B cell (primary cell): ENCODE results near the gene CTRB2.

ENCODE experiments used
- EZH2 ChIP-seq: IDR thresholded peaks from 2 replicates; pipeline ENCODE4 v1.6.1; 2012; ENCODE audit warnings: borderline replicate concordance, low read depth, mild to moderate bottlenecking, moderate library complexity, low read length; ENCODE audit not compliant: insufficient read depth, poor library complexity, severe bottlenecking
- TF ChIP-seq, protein P1 (sequence below): fragments of 200-600 bp; IDR thresholded peaks from one replicate; pipeline ENCODE4 v1.8.0; 2022; ENCODE audit warnings: antibody characterized with exemption, mild to moderate bottlenecking

DNA sequence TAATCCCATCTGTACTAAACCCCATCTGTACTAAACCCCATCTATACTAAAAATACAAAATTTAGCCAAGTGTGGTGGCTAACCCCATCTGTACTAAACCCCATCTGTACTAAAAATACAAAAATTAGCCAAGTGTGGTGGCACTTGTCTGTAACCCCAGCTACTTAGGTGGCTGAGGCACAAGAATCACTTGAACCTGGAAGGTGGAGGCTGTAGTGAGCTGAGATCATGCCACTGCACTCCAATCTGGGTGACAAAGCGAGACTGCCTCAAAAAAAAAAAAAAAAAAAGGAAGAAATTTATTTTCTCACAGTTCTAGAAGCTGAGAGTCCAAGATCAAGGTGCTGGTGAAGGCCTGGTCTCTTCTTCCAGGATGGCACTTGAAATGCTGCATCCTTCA, 46.6 kb downstream of the CTRB2 start:
- TF ChIP-seq, protein P1, sequence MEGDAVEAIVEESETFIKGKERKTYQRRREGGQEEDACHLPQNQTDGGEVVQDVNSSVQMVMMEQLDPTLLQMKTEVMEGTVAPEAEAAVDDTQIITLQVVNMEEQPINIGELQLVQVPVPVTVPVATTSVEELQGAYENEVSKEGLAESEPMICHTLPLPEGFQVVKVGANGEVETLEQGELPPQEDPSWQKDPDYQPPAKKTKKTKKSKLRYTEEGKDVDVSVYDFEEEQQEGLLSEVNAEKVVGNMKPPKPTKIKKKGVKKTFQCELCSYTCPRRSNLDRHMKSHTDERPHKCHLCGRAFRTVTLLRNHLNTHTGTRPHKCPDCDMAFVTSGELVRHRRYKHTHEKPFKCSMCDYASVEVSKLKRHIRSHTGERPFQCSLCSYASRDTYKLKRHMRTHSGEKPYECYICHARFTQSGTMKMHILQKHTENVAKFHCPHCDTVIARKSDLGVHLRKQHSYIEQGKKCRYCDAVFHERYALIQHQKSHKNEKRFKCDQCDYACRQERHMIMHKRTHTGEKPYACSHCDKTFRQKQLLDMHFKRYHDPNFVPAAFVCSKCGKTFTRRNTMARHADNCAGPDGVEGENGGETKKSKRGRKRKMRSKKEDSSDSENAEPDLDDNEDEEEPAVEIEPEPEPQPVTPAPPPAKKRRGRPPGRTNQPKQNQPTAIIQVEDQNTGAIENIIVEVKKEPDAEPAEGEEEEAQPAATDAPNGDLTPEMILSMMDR = no peak
- no peak for TF ChIP-seq EZH2
